ENCODE data around the gene PPIF. TPM values are rescaled to one million over a fixed set of nuclear protein-coding genes. Genes with fewer than 3 reads are reported as not detected.

The PPIF gene
- total and polyA plus RNA-seq, 2 of the 13 experiments (the other 11 are each of a cell fraction or from before 2014, with no cell fraction given), result 147 to 157 TPM

DNA sequence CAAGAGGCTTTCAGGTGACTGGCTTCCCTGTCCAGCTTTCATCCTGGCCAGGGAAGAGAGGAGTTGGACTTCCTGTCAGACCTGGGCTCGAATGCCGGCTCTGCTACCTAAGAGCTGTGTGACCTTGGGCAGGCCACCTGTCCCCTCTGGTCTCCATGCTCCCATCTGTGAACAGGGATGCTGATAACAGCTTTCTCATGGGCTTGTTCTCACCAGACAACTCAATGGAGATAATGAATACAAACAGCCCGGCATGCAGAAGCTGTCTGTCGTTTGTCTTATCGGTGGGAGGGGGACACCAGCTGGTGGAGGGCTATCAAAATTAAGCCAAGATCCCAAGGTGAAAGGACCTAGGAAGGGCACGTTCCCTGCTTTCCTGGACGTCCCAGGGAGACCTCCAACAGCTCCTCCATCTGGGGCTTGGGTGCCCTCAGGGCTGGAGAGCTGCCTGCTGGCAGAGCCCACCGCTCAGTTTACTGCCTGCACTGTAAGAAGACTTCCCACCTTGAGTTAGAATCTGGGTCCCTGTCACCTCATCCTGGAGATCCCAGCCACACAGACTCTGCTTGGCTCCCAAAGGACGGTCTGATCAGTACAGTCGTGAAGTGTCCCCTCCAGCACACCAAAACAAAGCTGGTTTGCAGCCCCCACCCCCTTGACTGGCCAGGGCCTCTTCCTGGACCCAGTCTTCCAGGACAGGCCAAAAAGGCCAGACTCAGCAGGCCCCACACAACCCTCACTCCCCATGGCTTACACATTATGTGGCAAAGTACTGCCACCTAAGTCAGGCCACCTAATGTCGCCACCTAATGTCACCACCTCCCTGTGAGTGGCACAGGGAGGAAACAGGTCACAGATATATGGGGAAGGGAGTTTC is 40.9 kb downstream of the PPIF start:
- 83% methylated on average over 9 of the region's 11 CpGs for WGBS (ENCODE audit: low lambda C conversion rate)
- FAIRE-seq (no peak), DNase-seq (ENCODE audit: low spot score) (no peak), ATAC-seq (no peak)
- H3K79me2 ChIP-seq (ENCODE audit: insufficient read depth, low read length), result no peaks in the 10 kb centered on the region
- H4K20me1 ChIP-seq (ENCODE audit: insufficient read depth, low read length), result no peaks in the 10 kb centered on the region
- no peak overlapping the region for H3K4me3 ChIP-seq (replicated peaks in 1 of 3; ENCODE audit: insufficient read depth in 1 of 3, low read depth in 2 of 3, low read length in 3 of 3)
- no peaks in the 10 kb centered on the region for H3K36me3 ChIP-seq (replicated peaks in 1 of 2; ENCODE audit: control insufficient read depth in 1 of 2, insufficient read depth in 2 of 2, low read length in 2 of 2)
- TF ChIP-seq ZNF768 (CRISPR knock-in tag; IDR thresholded peaks at IDR 0.05), result peak; percentile 84
- TF ChIP-seq LCORL (IDR thresholded peaks at IDR 0.05), result no peak
- TF ChIP-seq LCORL (CRISPR knock-in tag; IDR thresholded peaks at IDR 0.05), result no peak
- in situ Hi-C loops (cut with HindIII; ENCODE audit: extremely low pct_ligation_motif_present, low pct_unique_long_range_greater_than_20kb) (no loop called here), intact Hi-C loops (cut with micrococcal nuclease; ENCODE audit: unreplicated experiment) (no loop called here)
- H3K27me3 ChIP-seq (ENCODE audit: control insufficient read depth in 1 of 2, insufficient read depth in 2 of 2, low read length in 2 of 2), result no peaks in the 10 kb centered on the region
- H2AFZ ChIP-seq (ENCODE audit: low read length), result no peak overlapping the region
- no peaks in the 10 kb centered on the region for H3K9me3 ChIP-seq (ENCODE audit: low read length)
- ChIA-PET CTCF (ENCODE audit: low intra/inter-chr PET ratio, low total read pairs) (no interaction called here), POLR2A (no interaction called here)
- H3K4me2 ChIP-seq (ENCODE audit: low read depth, low read length), result no peak overlapping the region
- BruUV-seq (replicated peaks), result no TSS peak
- no peak overlapping the region for H3K9ac ChIP-seq (ENCODE audit: insufficient read depth, low read depth, low read length)
- H3K4me1 ChIP-seq (ENCODE audit: insufficient read depth, low read length), result no peaks in the 10 kb centered on the region
- H3K27ac ChIP-seq (ENCODE audit: extremely low read length, insufficient read depth, low read length), result no peak overlapping the region

DNA sequence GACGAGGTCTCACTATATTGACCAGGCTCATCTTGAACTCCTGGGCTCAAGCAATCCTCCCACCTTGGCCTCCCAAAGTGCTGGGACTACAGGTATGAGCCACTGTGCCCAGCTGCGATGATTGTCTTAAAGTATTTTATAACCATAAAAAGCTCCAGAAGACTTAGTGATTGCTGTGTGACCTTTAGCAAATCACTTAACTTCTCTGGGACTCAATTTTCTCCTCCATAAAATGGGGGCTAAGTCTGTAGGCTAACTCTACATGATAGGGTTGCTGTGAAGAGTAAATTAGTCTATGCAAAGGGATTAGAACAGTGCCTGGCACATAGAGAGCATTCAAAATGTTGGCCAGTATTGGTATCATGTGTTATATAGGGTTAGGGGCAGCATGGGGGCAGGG is 42.8 kb downstream of the PPIF start:
- Histone ChIP-seq H4K20me1 (ENCODE audit: insufficient read depth, low read length) (no peaks in the 10 kb centered on the region), H2AFZ (ENCODE audit: low read length) (no peak overlapping the region), H3K79me2 (ENCODE audit: insufficient read depth, low read length) (no peaks in the 10 kb centered on the region), H3K36me3 (replicated peaks in 1 of 2; ENCODE audit: control insufficient read depth in 1 of 2, insufficient read depth in 2 of 2, low read length in 2 of 2) (no peaks in the 10 kb centered on the region; a peak in 1 of 5 replicates), H3K4me1 (ENCODE audit: insufficient read depth, low read length) (peaks cover 14% of the 10 kb centered on the region), H3K4me2 (ENCODE audit: low read depth, low read length) (no peak overlapping the region), H3K27me3 (ENCODE audit: control insufficient read depth in 1 of 2, insufficient read depth in 2 of 2, low read length in 2 of 2) (no peaks in the 10 kb centered on the region), H3K27ac (ENCODE audit: extremely low read length, insufficient read depth, low read length) (no peak overlapping the region), H3K9me3 (ENCODE audit: low read length) (no peaks in the 10 kb centered on the region), H3K4me3 (replicated peaks in 1 of 3; ENCODE audit: insufficient read depth in 1 of 3, low read depth in 2 of 3, low read length in 3 of 3) (no peak overlapping the region), H3K9ac (ENCODE audit: insufficient read depth, low read depth, low read length) (no peak overlapping the region)
- DNase-seq (ENCODE audit: low spot score) (no peak), FAIRE-seq (no peak), ATAC-seq (no peak)
- BruUV-seq (replicated peaks), result no TSS peak
- in situ Hi-C loops (cut with HindIII; ENCODE audit: extremely low pct_ligation_motif_present, low pct_unique_long_range_greater_than_20kb), result no loop called here
- 89% methylated on average over 2 of the region's 2 CpGs for WGBS (ENCODE audit: low lambda C conversion rate)
- TF ChIP-seq ZNF614 (CRISPR knock-in tag; IDR thresholded peaks at IDR 0.05; ENCODE audit: borderline replicate concordance), result no peak
- ChIA-PET CTCF (ENCODE audit: low intra/inter-chr PET ratio, low total read pairs) (no interaction called here), POLR2A (interaction anchor here (1.2 kb wide), 1 partner anchor 10 kb away, joined by 4 read pairs; no protein-coding TSS in a partner anchor)
- intact Hi-C loops (cut with micrococcal nuclease; ENCODE audit: unreplicated experiment), result no loop called here

Measured in HepG2 (cell line).